Prostate gland (tissue), 2 donors: ENCODE measurements around the gene TACC2. TPM values are rescaled to one million over a fixed set of nuclear protein-coding genes. Genes with fewer than 3 reads are reported as not detected.

Experiments used
- DNase-seq: peaks from one replicate; pipeline ENCODE4 v3.0.0-alpha.2; 2019; ENCODE audit warnings: low spot score
- H3K27ac ChIP-seq, 2 donors: fragments of 200-600 bp; sonication (generic); 2 replicates each; pipeline ENCODE4 v1.5.1; 2017 to 2019
- H3K27me3 ChIP-seq: fragments of 200-600 bp; sonication (generic); replicated peaks from 2 replicates; pipeline ENCODE4 v1.5.1; 2019; ENCODE audit not compliant: insufficient read depth
- H3K36me3 ChIP-seq, 2 donors: fragments of 200-600 bp; sonication (generic); 1 replicate in 1 of 2; 2 replicates in 1 of 2; pipeline versions ENCODE4 v1.5.1 to v1.8.1; 2017 to 2019
- H3K4me1 ChIP-seq: fragments of 200-600 bp; sonication (generic); replicated peaks from 2 replicates; pipeline ENCODE4 v1.5.1; 2019
- H3K4me3 ChIP-seq, 2 donors: fragments of 200-600 bp; sonication (generic); 2 replicates each; pipeline ENCODE4 v1.5.1; 2017 to 2019
- H3K9me3 ChIP-seq: fragments of 200-600 bp; sonication (generic); 2 replicates; pipeline ENCODE4 v1.5.1; 2017
- CTCF ChIP-seq, 4 experiments: fragments of 200-600 bp in 2 of 4; fragments of 450-650 bp in 2 of 4; sonication (generic) in 2 of 4; IDR thresholded peaks; 1 replicate in 3 of 4; 2 replicates in 1 of 4; pipeline ENCODE4 v1.5.1; 2016 to 2019; ENCODE audit warnings: antibody characterized with exemption in 4 of 4, mild to moderate bottlenecking in 2 of 4, moderate library complexity in 2 of 4
- POLR2A ChIP-seq: fragments of 450-650 bp; IDR thresholded peaks from one replicate; pipeline ENCODE4 v1.6.1; 2016; ENCODE audit warnings: antibody characterized with exemption, mild to moderate bottlenecking
- POLR2AphosphoS5 ChIP-seq: sonication (generic); formaldehyde crosslinking; IDR thresholded peaks from one replicate; pipeline ENCODE4 v1.6.1; 2017; ENCODE audit warnings: antibody characterized with exemption
- WGBS: methylation state at CpG from one replicate; pipeline ENCODE4 v1.1.5; 2018; 5-methylcytosine and 5-hydroxymethylcytosine counted together
- intact Hi-C: fragments of 100-400 bp; cut with DNase I; formaldehyde crosslinking; loops from one replicate; pipeline ENCODE4 v1.14.2; 2022
- total RNA-seq, 2 donors: library from RNA; depleted of rRNA; stranded (reverse); fragments of >200 nt; gene quantifications; one replicate each; pipeline ENCODE4 v1.1.0, GENCODE V29; 2016

The TACC2 gene
- total RNA-seq, 2 donors from 2014 or later, result 101 to 140 TPM

DNA sequence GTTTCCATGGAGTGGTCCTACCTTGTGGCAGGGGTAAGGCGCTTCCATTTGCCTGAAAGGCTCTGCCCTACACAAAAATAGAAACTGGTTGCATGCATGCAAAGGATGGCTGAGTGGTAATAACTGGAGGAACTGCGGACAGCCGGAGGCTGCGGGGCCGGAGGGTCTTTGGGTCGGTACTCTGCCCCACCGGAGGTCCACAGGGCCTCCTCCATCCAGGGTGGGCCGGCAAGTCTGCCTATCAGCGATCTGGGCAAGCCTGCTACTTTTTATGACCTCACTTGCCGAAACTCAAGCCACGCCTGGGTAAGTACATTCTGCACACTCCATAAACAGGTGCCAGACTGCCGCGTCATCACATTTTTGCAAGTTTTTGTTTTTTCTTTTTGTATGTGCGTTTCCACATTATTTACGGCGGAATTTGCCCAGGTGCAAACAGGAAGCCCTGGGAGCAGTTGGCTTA lies 30.0 kb downstream of the TACC2 start:
- 32% methylated on average over 16 of the region's 16 CpGs for WGBS
- Histone ChIP-seq H3K27ac (peak overlapping the region; percentile 93 to 94), H3K9me3 (no peaks in the 10 kb centered on the region), H3K36me3 (no peaks in the 10 kb centered on the region), H3K4me3 (peak overlapping the region; percentile 22 to 37), H3K27me3 (no peaks in the 10 kb centered on the region), H3K4me1 (peaks cover 9% of the 10 kb centered on the region)
- TF ChIP-seq POLR2AphosphoS5, result peak; percentile 47
- no peak for TF ChIP-seq CTCF (IDR thresholded peaks at IDR 0.05)
- peak; percentile 49 for TF ChIP-seq POLR2A
- peak; percentile 83 for DNase-seq
- intact Hi-C loops, result no loop called here

GRCh38 chr10:122019414-122019975 lies 30.5 kb downstream of the TACC2 start:
- H3K27ac ChIP-seq, result peak overlapping the region; percentile 93 to 94
- no peaks in the 10 kb centered on the region for H3K27me3 ChIP-seq
- H3K4me1 ChIP-seq, result peaks cover 9% of the 10 kb centered on the region
- peak overlapping the region; percentile 22 to 37 for H3K4me3 ChIP-seq
- WGBS, result 43% methylated on average over 24 of the region's 24 CpGs
- H3K9me3 ChIP-seq, result no peaks in the 10 kb centered on the region
- no peaks in the 10 kb centered on the region for H3K36me3 ChIP-seq
- TF ChIP-seq POLR2AphosphoS5 (peak; percentile 68), POLR2A (peak; percentile 78), CTCF (IDR thresholded peaks at IDR 0.05) (no peak)
- intact Hi-C loops, result no loop called here
- peak; percentile 86 for DNase-seq

DNA sequence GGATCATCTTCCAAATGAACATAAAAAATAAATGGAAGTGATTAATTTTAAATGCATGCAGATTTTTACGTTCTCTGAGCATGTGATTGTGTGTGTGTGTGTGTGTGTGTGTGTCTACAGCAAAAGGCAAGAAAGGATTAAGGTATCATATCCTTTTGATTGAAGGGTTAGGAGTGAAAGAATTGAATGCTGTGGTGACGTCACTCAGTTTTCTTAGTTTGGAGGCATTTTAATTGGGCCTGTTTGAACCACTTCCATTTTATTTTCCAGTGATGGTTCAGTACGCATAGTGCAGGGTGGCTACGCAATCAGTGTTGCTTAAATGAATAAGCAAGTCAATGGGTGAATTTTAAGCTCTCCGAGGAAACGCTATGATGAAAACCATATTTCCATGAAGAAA lies 31.3 kb downstream of the TACC2 start:
- H3K4me1 ChIP-seq, result peaks cover 9% of the 10 kb centered on the region
- peak overlapping the region; percentile 93 to 94 for H3K27ac ChIP-seq
- 77% methylated on average over 6 of the region's 6 CpGs for WGBS
- H3K27me3 ChIP-seq, result no peaks in the 10 kb centered on the region
- intact Hi-C loops, result no loop called here
- peak overlapping the region; percentile 22 to 37 for H3K4me3 ChIP-seq
- H3K9me3 ChIP-seq, result no peaks in the 10 kb centered on the region
- no peak for DNase-seq
- no peaks in the 10 kb centered on the region for H3K36me3 ChIP-seq
- no peak for TF ChIP-seq POLR2A
- TF ChIP-seq CTCF (IDR thresholded peaks at IDR 0.05), result no peak
- no peak for TF ChIP-seq POLR2AphosphoS5

DNA sequence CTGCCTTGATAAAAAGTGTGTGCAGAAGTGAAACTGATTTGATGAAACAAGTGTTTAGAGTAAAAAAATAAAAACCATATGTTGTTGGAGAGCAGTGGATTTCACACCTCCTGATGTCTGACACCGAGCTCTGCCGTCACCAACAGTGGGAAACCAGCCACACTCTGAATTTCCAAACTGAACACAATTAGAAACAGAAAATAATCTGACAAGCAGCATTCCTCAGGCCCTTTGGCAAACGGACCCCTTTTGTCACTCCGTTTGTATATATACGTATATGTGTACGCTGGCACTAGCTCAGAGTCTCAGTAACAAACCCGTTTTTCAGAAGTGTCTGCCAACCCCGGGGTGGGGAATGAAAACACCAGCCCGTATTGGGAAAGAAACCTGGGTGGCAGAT lies 32.4 kb downstream of the TACC2 start:
- DNase-seq, result peak; percentile 94
- Histone ChIP-seq H3K36me3 (no peaks in the 10 kb centered on the region), H3K4me1 (peaks cover 9% of the 10 kb centered on the region), H3K9me3 (no peaks in the 10 kb centered on the region), H3K27me3 (no peaks in the 10 kb centered on the region), H3K4me3 (peak overlapping the region; percentile 13 to 37), H3K27ac (peak overlapping the region; percentile 93 to 94)
- TF ChIP-seq POLR2A, result peak; percentile 34
- no peak for TF ChIP-seq CTCF (IDR thresholded peaks at IDR 0.05)
- TF ChIP-seq POLR2AphosphoS5, result peak; percentile 91
- intact Hi-C loops, result no loop called here
- 15% methylated on average over 9 of the region's 9 CpGs for WGBS

DNA sequence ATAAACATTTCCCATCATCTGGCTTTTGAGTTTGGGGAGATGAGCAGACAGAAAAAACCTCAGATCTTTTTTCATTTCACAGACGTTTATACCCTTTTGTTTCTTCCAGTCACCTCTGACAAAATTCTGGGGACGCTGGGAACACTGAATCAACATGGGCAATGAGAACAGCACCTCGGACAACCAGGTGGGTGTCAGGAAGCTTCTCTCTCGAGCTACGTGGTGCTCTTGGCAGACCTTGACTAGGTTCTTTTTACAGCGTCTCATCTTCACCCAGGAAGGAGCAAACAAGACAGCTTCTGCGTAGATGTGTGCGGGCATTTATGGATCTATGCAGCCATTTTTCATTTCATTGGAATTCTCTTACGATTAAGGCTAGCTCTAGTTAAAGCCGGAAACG lies 32.9 kb downstream of the TACC2 start:
- Histone ChIP-seq H3K4me3 (peak overlapping the region; percentile 13 to 37), H3K9me3 (no peaks in the 10 kb centered on the region), H3K4me1 (peaks cover 9% of the 10 kb centered on the region), H3K27me3 (no peaks in the 10 kb centered on the region), H3K27ac (peak overlapping the region; percentile 93 to 94), H3K36me3 (no peaks in the 10 kb centered on the region)
- 28% methylated on average over 11 of the region's 11 CpGs for WGBS
- TF ChIP-seq POLR2A, result no peak
- TF ChIP-seq POLR2AphosphoS5, result no peak
- intact Hi-C loops, result no loop called here
- DNase-seq, result peak; percentile 72
